Activated CD8-positive, alpha-beta T cell treated with anti-CD3 and anti-CD28 coated beads for 36 hours (primary cell): ENCODE measurements around the gene KATNB1. TPM values are rescaled to one million over a fixed set of nuclear protein-coding genes. Genes with fewer than 3 reads are reported as not detected.
A peak's percentile ranks its signal among the peaks of the same experiment; 100 is the strongest.

Source experiments
- ATAC-seq: fragments of 200-7000 bp; cut with Tn5 transposase; one replicate; pipeline ENCODE4 v1.10.0; 2021; ENCODE audit warnings: mild to moderate bottlenecking, moderate library complexity
- CTCF ChIA-PET: fragments of 350-600 bp; sonication (Branson Sonifier 250); formaldehyde crosslinking; loops from one replicate; lab custom pipeline; 2021; ENCODE audit warnings: antibody characterized with exemption; lab: Charles Lee
- POLR2A ChIA-PET: fragments of 350-600 bp; sonication (Branson Sonifier 250); formaldehyde crosslinking; loops from one replicate; lab custom pipeline; 2021; ENCODE audit warnings: antibody characterized with exemption; lab: Charles Lee
- DNase-seq: peaks from one replicate; pipeline ENCODE4 v3.0.0-alpha.2; 2020
- H3K27ac Mint-ChIP-seq: one replicate; pipeline ENCODE4 v1.8.0; 2021; ENCODE audit warnings: mild to moderate bottlenecking, mixed read lengths
- H3K27me3 Mint-ChIP-seq: one replicate; pipeline ENCODE4 v1.8.0; 2021; ENCODE audit warnings: mixed read lengths
- H3K36me3 Mint-ChIP-seq: one replicate; pipeline ENCODE4 v1.8.0; 2021; ENCODE audit warnings: low read depth, mixed read lengths
- H3K4me1 Mint-ChIP-seq: one replicate; pipeline ENCODE4 v1.8.0; 2021; ENCODE audit warnings: low read depth, mixed read lengths
- H3K4me3 Mint-ChIP-seq: one replicate; pipeline ENCODE4 v1.8.0; 2021; ENCODE audit warnings: mild to moderate bottlenecking, moderate library complexity, mixed read lengths
- H3K9me3 Mint-ChIP-seq: one replicate; pipeline ENCODE4 v1.8.0; 2021; ENCODE audit warnings: mixed read lengths
- CTCF ChIP-seq: fragments of 200-600 bp; IDR thresholded peaks from one replicate; pipeline ENCODE4 v1.8.0; 2022; ENCODE audit warnings: antibody characterized with exemption, mild to moderate bottlenecking
- intact Hi-C: fragments of 100-400 bp; cut with micrococcal nuclease; formaldehyde crosslinking; loops from one replicate; pipeline ENCODE4 v1.10.0; 2022
- total RNA-seq, 2 experiments: library from RNA; stranded (reverse); gene quantifications; one replicate each; pipeline ENCODE4 v1.2.3, GENCODE V29; 2021

Gene KATNB1
- total RNA-seq, 2 experiments from 2014 or later: 35.1 to 39.6 TPM

- peaks cover 7% of the 10 kb centered on the region for H3K36me3 Mint-ChIP-seq
- intact Hi-C loops: no loop called here
- POLR2A ChIA-PET: no interaction called here
- H3K4me1 Mint-ChIP-seq: peaks cover 4% of the 10 kb centered on the region
- no peak overlapping the region for H3K27ac Mint-ChIP-seq
- no peaks in the 10 kb centered on the region for H3K27me3 Mint-ChIP-seq
- H3K4me3 Mint-ChIP-seq: no peak overlapping the region
- no peaks in the 10 kb centered on the region for H3K9me3 Mint-ChIP-seq
- ATAC-seq (no peak), DNase-seq (no peak)
- CTCF ChIA-PET: interaction anchor here (0.6 to 4.4 kb wide), 23 partner anchors 9 to 339 kb away, joined by 3 to 24 read pairs (median 4); partner anchors contain the start of gene KATNB1
- no peak for TF ChIP-seq CTCF
Measured at GRCh38 chr16:57756424-57757325, 21.1 kb downstream of the KATNB1 start.

GRCh38 chr16:57757326-57757786 lies 21.8 kb downstream of the KATNB1 start:
- H3K9me3 Mint-ChIP-seq: no peaks in the 10 kb centered on the region
- H3K27ac Mint-ChIP-seq: no peak overlapping the region
- peaks cover 4% of the 10 kb centered on the region for H3K36me3 Mint-ChIP-seq
- intact Hi-C loops: no loop called here
- TF ChIP-seq CTCF: peak; percentile 93
- peaks cover 4% of the 10 kb centered on the region for H3K4me1 Mint-ChIP-seq
- ATAC-seq (peak; percentile 97), DNase-seq (peak; percentile 88)
- POLR2A ChIA-PET: no interaction called here
- CTCF ChIA-PET: interaction anchor here (0.7 to 4.4 kb wide), 20 partner anchors 9 to 339 kb away, joined by 3 to 24 read pairs (median 4); partner anchors contain the start of genes KATNB1 and KIFC3
- no peaks in the 10 kb centered on the region for H3K27me3 Mint-ChIP-seq
- no peak overlapping the region for H3K4me3 Mint-ChIP-seq

- no peak for ATAC-seq
- Mint-ChIP-seq H3K27me3 (no peaks in the 10 kb centered on the region), H3K4me3 (no peak overlapping the region), H3K9me3 (no peaks in the 10 kb centered on the region), H3K27ac (no peak overlapping the region), H3K4me1 (peaks cover 4% of the 10 kb centered on the region), H3K36me3 (peaks cover 4% of the 10 kb centered on the region)
- ChIA-PET CTCF (interaction anchor here (0.7 to 4.4 kb wide), 11 partner anchors 8 to 182 kb away, joined by 3 to 24 read pairs (median 6); partner anchors contain the start of genes KATNB1 and KIFC3), POLR2A (no interaction called here)
- intact Hi-C loops: no loop called here
- no peak for DNase-seq
- no peak for TF ChIP-seq CTCF
Measured at GRCh38 chr16:57757883-57758282, 22.3 kb downstream of the KATNB1 start.

- Mint-ChIP-seq H3K4me1 (peaks cover 4% of the 10 kb centered on the region), H3K4me3 (no peak overlapping the region), H3K9me3 (no peaks in the 10 kb centered on the region), H3K36me3 (peaks cover 4% of the 10 kb centered on the region), H3K27me3 (no peaks in the 10 kb centered on the region), H3K27ac (no peak overlapping the region)
- no peak for TF ChIP-seq CTCF
- intact Hi-C loops: no loop called here
- CTCF ChIA-PET: interaction anchor here (0.9 to 4.4 kb wide), 7 partner anchors 8 to 182 kb away, joined by 3 to 24 read pairs (median 9); partner anchors contain the start of genes KATNB1 and KIFC3
- POLR2A ChIA-PET: no interaction called here
- DNase-seq (no peak), ATAC-seq (no peak)
Measured at GRCh38 chr16:57758331-57759117, 23.0 kb downstream of the KATNB1 start.
